ENCODE data around the gene MXD4. TPM values are rescaled to one million over a fixed set of nuclear protein-coding genes. Genes with fewer than 3 reads are reported as not detected.

MXD4 gene
- total RNA-seq, 4 donors from 2014 or later: 20.4 to 29.4 (median 27.7) TPM

DNA sequence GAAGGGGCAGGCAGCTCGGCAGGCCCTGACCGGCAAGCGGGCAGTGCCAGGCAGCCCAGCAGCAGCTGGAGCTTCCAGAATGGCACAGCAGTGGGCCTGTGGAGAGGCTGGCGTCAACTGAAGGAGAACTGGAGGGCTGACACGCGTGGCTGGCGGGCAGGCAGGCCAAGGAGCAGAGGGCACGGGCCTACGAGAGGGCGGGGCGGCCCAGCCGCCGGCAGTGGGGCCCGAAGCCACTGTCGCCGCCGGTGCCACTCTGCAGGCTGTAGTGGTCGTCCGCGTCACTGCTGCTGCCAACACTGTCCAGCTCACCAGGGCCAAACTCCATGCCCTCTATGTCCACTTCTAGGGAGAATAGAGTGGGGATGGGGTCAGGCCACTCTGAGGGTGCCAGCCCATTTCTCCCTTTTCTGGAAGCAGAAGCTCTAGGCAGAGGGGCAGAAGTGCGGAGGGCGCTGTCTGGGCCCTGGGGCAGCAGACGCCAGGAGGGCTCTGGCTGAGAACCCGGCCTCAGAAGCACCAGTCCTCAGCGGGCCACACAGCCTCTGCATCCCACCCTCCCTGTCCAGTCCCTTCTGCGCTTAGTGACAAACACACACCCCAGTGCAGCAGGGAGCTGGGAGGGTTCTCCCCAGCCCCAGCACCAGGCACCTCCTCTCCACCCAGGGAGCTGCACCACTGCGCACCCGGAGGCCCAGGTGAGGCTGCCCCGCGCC, 11.4 kb downstream of the MXD4 start:
- Histone ChIP-seq H3K27ac (no peak overlapping the region), H3K4me1 (peaks cover 5 to 32% of the 10 kb centered on the region in 2 donors), H3K9me3 (no peaks in the 10 kb centered on the region), H3K27me3 (no peaks in the 10 kb centered on the region), H3K36me3 (peaks cover 0 to 51% of the 10 kb centered on the region in 2 donors), H3K4me3 (no peak overlapping the region)
- in situ Hi-C loops (cut with MboI; ENCODE audit: low sequenced_read_pairs in 4 of 4) (no loop called here), intact Hi-C loops (cut with DNase I; ENCODE audit: low total_unique reads) (no loop called here)
- TF ChIP-seq, protein P1, sequence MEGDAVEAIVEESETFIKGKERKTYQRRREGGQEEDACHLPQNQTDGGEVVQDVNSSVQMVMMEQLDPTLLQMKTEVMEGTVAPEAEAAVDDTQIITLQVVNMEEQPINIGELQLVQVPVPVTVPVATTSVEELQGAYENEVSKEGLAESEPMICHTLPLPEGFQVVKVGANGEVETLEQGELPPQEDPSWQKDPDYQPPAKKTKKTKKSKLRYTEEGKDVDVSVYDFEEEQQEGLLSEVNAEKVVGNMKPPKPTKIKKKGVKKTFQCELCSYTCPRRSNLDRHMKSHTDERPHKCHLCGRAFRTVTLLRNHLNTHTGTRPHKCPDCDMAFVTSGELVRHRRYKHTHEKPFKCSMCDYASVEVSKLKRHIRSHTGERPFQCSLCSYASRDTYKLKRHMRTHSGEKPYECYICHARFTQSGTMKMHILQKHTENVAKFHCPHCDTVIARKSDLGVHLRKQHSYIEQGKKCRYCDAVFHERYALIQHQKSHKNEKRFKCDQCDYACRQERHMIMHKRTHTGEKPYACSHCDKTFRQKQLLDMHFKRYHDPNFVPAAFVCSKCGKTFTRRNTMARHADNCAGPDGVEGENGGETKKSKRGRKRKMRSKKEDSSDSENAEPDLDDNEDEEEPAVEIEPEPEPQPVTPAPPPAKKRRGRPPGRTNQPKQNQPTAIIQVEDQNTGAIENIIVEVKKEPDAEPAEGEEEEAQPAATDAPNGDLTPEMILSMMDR (IDR thresholded peaks at IDR 0.05 in 4 of 5, conservative IDR thresholded peaks at IDR 0.05 in 1 of 5): no peak
- TF ChIP-seq POLR2A (IDR thresholded peaks at IDR 0.05): no peak
- no peak for DNase-seq
- ATAC-seq: no peak

DNA sequence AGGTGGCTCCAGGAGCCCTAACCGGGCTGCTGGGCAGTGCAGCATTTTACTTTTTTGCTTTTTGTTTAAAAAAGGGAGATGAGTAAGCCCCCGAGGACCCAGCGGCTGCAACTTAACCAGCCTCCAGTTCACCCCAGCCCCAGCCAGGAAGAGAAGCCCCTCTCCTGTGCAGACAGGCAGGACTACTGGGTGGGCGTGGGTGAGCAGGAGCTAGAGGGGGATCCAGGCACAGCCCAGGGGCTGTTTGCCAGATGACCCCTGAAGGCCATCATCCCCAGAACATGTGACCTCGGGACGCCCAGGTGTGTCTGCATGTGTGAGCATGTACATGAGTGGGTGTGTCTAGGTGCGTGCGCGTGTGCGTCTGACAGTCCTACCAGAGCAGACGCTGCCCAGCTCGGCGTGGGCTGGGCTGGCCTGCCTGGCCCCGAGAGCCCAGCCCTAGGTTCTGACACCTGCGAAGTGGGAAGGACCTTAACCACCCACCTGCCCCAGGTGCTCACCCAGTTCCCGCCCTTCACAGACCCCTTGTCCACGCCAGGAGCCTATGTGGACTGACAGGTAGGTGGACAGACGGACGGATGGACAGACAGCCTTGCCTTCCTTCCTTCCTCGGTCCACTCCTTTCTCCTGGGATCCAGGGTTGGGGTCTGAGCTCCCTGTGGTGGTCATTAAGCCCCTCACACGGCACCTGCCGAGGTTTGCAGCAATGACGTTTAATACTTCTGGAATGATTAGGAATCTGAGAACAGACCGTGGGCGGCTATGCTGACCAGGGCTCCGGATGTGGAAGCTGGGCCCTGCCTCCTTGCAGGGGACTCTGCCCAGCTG, 12.2 kb downstream of the MXD4 start:
- Histone ChIP-seq H3K27ac (no peak overlapping the region), H3K36me3 (peaks cover 0 to 47% of the 10 kb centered on the region in 2 donors), H3K27me3 (no peaks in the 10 kb centered on the region), H3K9me3 (no peaks in the 10 kb centered on the region), H3K4me3 (no peak overlapping the region), H3K4me1 (peaks cover 3 to 30% of the 10 kb centered on the region in 2 donors)
- TF ChIP-seq, protein P1 (IDR thresholded peaks at IDR 0.05 in 4 of 5, conservative IDR thresholded peaks at IDR 0.05 in 1 of 5): no peak
- no peak for TF ChIP-seq POLR2A (IDR thresholded peaks at IDR 0.05)
- in situ Hi-C loops (cut with MboI; ENCODE audit: low sequenced_read_pairs in 4 of 4): loop anchor here in 3 of 4 donors (25.0 kb wide), 2 partner anchors 163 to 713 kb away; partner anchors contain the start of genes CFAP99 (in 2 of the 3), ZFYVE28 (in 2 of the 3), GRK4 (in 1 of the 3) and NOP14 (in 1 of the 3)
- DNase-seq (no peak), ATAC-seq (no peak)
- intact Hi-C loops (cut with DNase I; ENCODE audit: low total_unique reads): no loop called here

DNA sequence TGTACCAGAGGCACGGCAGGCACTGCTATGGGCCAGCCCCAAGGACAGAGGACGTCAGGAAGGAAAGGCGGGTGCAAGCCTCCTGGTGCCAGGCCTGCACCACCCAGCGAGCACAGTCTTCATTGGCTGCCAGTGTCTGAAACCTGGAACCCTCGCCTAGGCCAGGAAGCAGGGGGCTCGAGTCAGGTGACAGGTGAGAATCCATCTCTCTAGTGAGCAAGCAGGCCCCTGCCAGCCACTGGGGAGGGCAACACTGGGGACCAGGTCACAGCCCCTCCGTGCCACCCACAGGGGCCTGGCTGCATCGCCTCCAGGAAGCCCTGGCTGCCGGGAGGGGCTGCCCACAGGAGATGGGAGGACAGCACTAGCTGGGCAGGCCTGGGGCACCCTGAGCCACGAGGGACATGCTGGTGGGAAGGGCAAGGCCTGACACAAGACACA, 13.1 kb downstream of the MXD4 start:
- intact Hi-C loops (cut with DNase I; ENCODE audit: low total_unique reads) (no loop called here), in situ Hi-C loops (cut with MboI; ENCODE audit: low sequenced_read_pairs in 4 of 4) (loop anchor here in 3 of 4 donors (25.0 kb wide), 2 partner anchors 163 to 713 kb away; partner anchors contain the start of genes CFAP99 (in 2 of the 3), ZFYVE28 (in 2 of the 3), GRK4 (in 1 of the 3) and NOP14 (in 1 of the 3))

DNA sequence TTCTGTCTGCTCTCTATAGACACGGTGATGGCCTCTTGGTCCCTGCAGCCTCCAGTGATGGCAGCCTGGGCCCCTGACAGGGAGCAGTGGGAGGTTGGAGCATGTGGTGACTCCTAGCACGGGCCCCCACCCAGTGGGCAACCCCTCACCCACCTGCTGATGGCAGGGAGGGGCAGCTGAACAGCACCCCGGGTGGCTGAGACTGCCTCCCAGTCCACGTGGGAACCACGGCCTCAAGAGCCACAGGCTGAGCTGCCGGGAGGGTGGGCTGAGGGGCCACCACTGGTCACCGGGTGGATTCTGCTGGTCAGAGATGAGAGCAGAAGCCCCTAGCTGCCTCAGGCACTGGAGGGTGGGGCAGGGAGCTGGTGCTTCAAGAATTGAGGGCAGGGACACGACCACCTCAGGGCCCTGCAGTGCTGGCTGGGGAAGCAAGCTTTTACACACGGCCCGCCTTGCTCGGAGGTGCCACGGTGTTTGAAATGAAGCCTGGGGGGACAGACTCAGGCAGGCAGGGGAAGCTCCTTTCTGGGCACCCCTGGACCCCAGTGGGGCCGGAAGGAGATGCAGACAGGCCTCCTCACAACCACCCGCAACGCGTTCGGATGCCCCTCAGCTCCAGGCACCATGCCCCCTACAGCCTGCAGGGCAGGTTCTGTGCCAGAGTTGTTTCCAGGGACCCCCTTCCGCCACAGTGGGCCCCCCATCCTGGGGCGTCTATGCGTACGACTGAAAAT, 13.7 kb downstream of the MXD4 start:
- H3K4me1 ChIP-seq: peaks cover 0 to 18% of the 10 kb centered on the region in 2 donors
- H3K27ac ChIP-seq: no peak overlapping the region
- ATAC-seq (no peak), DNase-seq (peak in 1 of 2 donors; percentile 1)
- no peaks in the 10 kb centered on the region for H3K27me3 ChIP-seq
- H3K9me3 ChIP-seq: no peaks in the 10 kb centered on the region
- H3K4me3 ChIP-seq: no peak overlapping the region
- in situ Hi-C loops (cut with MboI; ENCODE audit: low sequenced_read_pairs in 4 of 4): loop anchor here in 3 of 4 donors (25.0 kb wide), 2 partner anchors 164 to 714 kb away; partner anchors contain the start of genes CFAP99 (in 2 of the 3), ZFYVE28 (in 2 of the 3), GRK4 (in 1 of the 3) and NOP14 (in 1 of the 3)
- no peak for TF ChIP-seq POLR2A (IDR thresholded peaks at IDR 0.05)
- TF ChIP-seq, protein P1 (IDR thresholded peaks at IDR 0.05 in 4 of 5, conservative IDR thresholded peaks at IDR 0.05 in 1 of 5): no peak
- intact Hi-C loops (cut with DNase I; ENCODE audit: low total_unique reads): no loop called here
- H3K36me3 ChIP-seq: peaks cover 0 to 39% of the 10 kb centered on the region in 2 donors

More for the DNA sequence above, 13.1 kb downstream of the MXD4 start:
- H3K9me3 ChIP-seq: no peaks in the 10 kb centered on the region
- H3K4me1 ChIP-seq: peaks cover 3 to 23% of the 10 kb centered on the region in 2 donors
- no peaks in the 10 kb centered on the region for H3K27me3 ChIP-seq
- H3K27ac ChIP-seq: no peak overlapping the region
- no peak overlapping the region for H3K4me3 ChIP-seq
- ATAC-seq (no peak), DNase-seq (no peak)
- H3K36me3 ChIP-seq: peaks cover 0 to 43% of the 10 kb centered on the region in 2 donors
- no peak for TF ChIP-seq POLR2A (IDR thresholded peaks at IDR 0.05)
- TF ChIP-seq, protein P1 (IDR thresholded peaks at IDR 0.05 in 4 of 5, conservative IDR thresholded peaks at IDR 0.05 in 1 of 5): no peak
